HL-60 (cell line): ENCODE measurements around the gene ZNF860.

Experiments used
- DNase-seq, 2 experiments: peaks; one replicate each; pipeline ENCODE4 v3.0.0-alpha.2; 2010 to 2020; ENCODE audit warnings: low read depth in 1 of 2, low spot score in 1 of 2
- H3K27ac ChIP-seq: fragments of 250-450 bp; sonication (Bioruptor Pico); replicated peaks from 2 replicates; pipeline ENCODE4 v1.5.1; 2020; ENCODE audit warnings: mild to moderate bottlenecking, moderate library complexity
- H3K27me3 ChIP-seq: fragments of 250-450 bp; sonication (Bioruptor Pico); 2 replicates; pipeline ENCODE4 v1.5.1; 2021; ENCODE audit warnings: mild to moderate bottlenecking, moderate library complexity; ENCODE audit not compliant: insufficient read depth, poor library complexity, severe bottlenecking
- H3K4me3 ChIP-seq: replicated peaks from 2 replicates; pipeline ENCODE4 v1.5.1; 2011; ENCODE audit warnings: mild to moderate bottlenecking, control low read depth, low read length; ENCODE audit not compliant: insufficient read depth
- CTCF ChIP-seq: IDR thresholded peaks from one replicate; pipeline ENCODE4 v1.5.1; 2011; ENCODE audit warnings: low read length, control low read depth, inconsistent platforms; ENCODE audit not compliant: insufficient read depth
- GABPA ChIP-seq: IDR thresholded peaks from 2 replicates; pipeline ENCODE4 v1.6.1; 2012; ENCODE audit warnings: low read depth
- POLR2AphosphoS5 ChIP-seq: IDR thresholded peaks from 2 replicates; pipeline ENCODE4 v1.6.1; 2012; ENCODE audit warnings: low read depth
- SPI1 ChIP-seq: IDR thresholded peaks from 2 replicates; pipeline ENCODE4 v1.6.1; 2012; ENCODE audit warnings: low read depth, mild to moderate bottlenecking, borderline replicate concordance
- TF ChIP-seq, protein P1 (sequence below): IDR thresholded peaks from 2 replicates; pipeline ENCODE4 v1.6.1; 2012; ENCODE audit warnings: low read depth; ENCODE audit not compliant: insufficient replicate concordance

Gene ZNF860

DNA sequence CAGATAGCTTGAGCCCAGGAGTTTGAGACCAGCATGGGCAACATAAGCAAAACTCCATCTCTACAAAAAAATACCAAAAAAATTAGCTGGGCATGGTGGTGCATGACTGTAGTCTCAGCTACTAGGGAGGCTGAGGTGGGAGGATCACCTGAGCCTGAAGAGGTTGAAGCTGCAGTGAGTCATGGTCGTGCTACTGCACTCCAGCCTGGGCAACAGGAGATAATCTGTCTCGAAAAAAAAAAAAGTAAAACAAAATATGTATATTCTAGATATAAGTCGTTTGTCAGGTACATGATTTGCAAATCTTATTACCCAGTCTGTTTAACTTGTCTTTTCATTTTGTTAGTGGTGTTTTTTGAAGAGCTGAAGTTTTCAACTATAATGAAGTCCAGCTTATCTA, 40.2 kb downstream of the ZNF860 start:
- Histone ChIP-seq H3K27ac (no peak overlapping the region), H3K4me3 (no peak overlapping the region), H3K27me3 (no peaks in the 10 kb centered on the region)
- TF ChIP-seq SPI1 = no peak
- TF ChIP-seq GABPA = no peak
- no peak for TF ChIP-seq POLR2AphosphoS5
- no peak for TF ChIP-seq CTCF
- TF ChIP-seq, protein P1, sequence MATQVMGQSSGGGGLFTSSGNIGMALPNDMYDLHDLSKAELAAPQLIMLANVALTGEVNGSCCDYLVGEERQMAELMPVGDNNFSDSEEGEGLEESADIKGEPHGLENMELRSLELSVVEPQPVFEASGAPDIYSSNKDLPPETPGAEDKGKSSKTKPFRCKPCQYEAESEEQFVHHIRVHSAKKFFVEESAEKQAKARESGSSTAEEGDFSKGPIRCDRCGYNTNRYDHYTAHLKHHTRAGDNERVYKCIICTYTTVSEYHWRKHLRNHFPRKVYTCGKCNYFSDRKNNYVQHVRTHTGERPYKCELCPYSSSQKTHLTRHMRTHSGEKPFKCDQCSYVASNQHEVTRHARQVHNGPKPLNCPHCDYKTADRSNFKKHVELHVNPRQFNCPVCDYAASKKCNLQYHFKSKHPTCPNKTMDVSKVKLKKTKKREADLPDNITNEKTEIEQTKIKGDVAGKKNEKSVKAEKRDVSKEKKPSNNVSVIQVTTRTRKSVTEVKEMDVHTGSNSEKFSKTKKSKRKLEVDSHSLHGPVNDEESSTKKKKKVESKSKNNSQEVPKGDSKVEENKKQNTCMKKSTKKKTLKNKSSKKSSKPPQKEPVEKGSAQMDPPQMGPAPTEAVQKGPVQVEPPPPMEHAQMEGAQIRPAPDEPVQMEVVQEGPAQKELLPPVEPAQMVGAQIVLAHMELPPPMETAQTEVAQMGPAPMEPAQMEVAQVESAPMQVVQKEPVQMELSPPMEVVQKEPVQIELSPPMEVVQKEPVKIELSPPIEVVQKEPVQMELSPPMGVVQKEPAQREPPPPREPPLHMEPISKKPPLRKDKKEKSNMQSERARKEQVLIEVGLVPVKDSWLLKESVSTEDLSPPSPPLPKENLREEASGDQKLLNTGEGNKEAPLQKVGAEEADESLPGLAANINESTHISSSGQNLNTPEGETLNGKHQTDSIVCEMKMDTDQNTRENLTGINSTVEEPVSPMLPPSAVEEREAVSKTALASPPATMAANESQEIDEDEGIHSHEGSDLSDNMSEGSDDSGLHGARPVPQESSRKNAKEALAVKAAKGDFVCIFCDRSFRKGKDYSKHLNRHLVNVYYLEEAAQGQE = no peak
- DNase-seq = no peak

- no peaks in the 10 kb centered on the region for H3K27me3 ChIP-seq
- no peak overlapping the region for H3K4me3 ChIP-seq
- H3K27ac ChIP-seq = no peak overlapping the region
- TF ChIP-seq POLR2AphosphoS5 = no peak
- TF ChIP-seq SPI1 = no peak
- TF ChIP-seq CTCF = no peak
- no peak for DNase-seq
Observed at GRCh38 chr3:32022947-32023346, 41.4 kb downstream of the ZNF860 start.

DNA sequence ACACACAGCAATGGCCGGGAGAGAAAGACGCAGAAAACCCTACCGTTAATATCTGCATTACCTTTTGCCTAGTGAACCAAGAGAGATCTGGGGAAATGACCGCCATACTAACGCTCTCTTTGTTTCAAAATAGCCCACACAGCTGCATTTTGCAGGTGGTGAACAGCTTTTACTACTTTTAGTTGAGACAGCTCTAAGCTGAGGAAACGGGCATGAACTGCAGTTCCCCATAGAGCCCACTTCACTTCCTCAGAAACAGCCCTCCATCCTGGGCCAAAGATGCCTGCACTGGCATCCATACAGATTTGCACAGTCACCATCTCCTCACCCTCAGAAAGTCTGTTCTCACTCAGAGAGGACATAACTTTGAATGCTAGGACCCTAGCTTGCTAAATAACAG, 45.0 kb downstream of the ZNF860 start:
- H3K4me3 ChIP-seq = no peak overlapping the region; the same call in 1 of the 2 replicates
- DNase-seq = peak in 1 of 2 experiments; percentile 82
- peak; percentile 96 for TF ChIP-seq SPI1
- no peak for TF ChIP-seq GABPA
- TF ChIP-seq POLR2AphosphoS5 = peak; percentile 59; the same call in 1 of the 2 replicates
- TF ChIP-seq, protein P1 = no peak
- no peak for TF ChIP-seq CTCF
- H3K27me3 ChIP-seq = no peaks in the 10 kb centered on the region
- peak overlapping the region; percentile 62 for H3K27ac ChIP-seq

DNA sequence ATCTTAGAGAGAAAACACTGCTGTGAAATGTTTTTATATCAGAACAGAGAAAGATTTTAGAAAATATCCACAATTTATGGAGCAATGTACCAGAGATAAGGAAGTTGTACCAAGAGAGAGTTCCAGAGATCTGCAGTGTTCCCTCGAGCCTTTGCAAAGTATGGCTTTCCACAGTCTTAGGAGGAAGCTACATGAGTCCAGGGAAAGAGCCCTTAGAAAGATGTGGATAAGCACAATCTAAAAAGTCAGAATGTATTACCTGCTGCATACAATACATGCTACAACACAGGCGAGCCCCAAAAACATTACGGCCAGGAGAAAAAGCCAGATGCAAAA, 56.4 kb downstream of the ZNF860 start:
- no peak for DNase-seq
- Histone ChIP-seq H3K27ac (no peak overlapping the region), H3K4me3 (no peak overlapping the region), H3K27me3 (no peaks in the 10 kb centered on the region)
- TF ChIP-seq POLR2AphosphoS5 = no peak
- TF ChIP-seq CTCF = no peak
- TF ChIP-seq SPI1 = no peak
- TF ChIP-seq GABPA = no peak
- TF ChIP-seq, protein P1 = no peak
